H1 (cell line): Measurements from ENCODE around the gene DVL1. TPM values are rescaled to one million over a fixed set of nuclear protein-coding genes. Genes with fewer than 3 reads are reported as not detected.

ENCODE experiments used
- CTCF ChIA-PET: fragments of 300-600 bp; sonication (Branson Sonifier 250); formaldehyde crosslinking; loops from one replicate; lab custom pipeline; 2021; ENCODE audit not compliant: partially characterized antibody; lab: Charles Lee
- POLR2A ChIA-PET: fragments of 300-600 bp; sonication (Branson Sonifier 250); formaldehyde crosslinking; loops from one replicate; lab custom pipeline; 2021; ENCODE audit warnings: inconsistent platforms; ENCODE audit not compliant: partially characterized antibody; lab: Charles Lee
- DNase-seq, 2 experiments: peaks; one replicate each; pipeline versions ENCODE4 v3.0.0 to v3.0.0-alpha.2; 2010 to 2022; ENCODE audit warnings: low spot score in 2 of 2, low read depth in 1 of 2, mixed read lengths in 1 of 2
- FAIRE-seq: peaks from 2 replicates; lab custom pipeline; 2011; peaks lifted over from hg19 to GRCh38; lab: Jason Lieb, UNC
- H2AFZ ChIP-seq: 2 replicates; pipeline ENCODE4 v1.8.1; 2012; ENCODE audit warnings: low read length, inconsistent platforms
- H2AK5ac ChIP-seq: 2 replicates; pipeline ENCODE4 v1.6.1; 2013; ENCODE audit warnings: low read depth, low read length
- H2BK120ac ChIP-seq: replicated peaks from 2 replicates; pipeline ENCODE3; 2013; ENCODE audit warnings: low read depth, low read length, inconsistent platforms
- H2BK12ac ChIP-seq: 2 replicates; pipeline ENCODE4 v1.6.1; 2013; ENCODE audit warnings: low read depth, low read length
- H2BK15ac ChIP-seq: 2 replicates; pipeline ENCODE4 v1.6.1; 2013; ENCODE audit warnings: low read length
- H2BK20ac ChIP-seq: 2 replicates; pipeline ENCODE4 v1.6.1; 2013; ENCODE audit warnings: low read length
- H2BK5ac ChIP-seq: 2 replicates; pipeline ENCODE4 v1.6.1; 2013; ENCODE audit warnings: low read depth, low read length
- H3K14ac ChIP-seq: 2 replicates; pipeline ENCODE4 v1.6.1; 2013; ENCODE audit warnings: inconsistent platforms; ENCODE audit not compliant: insufficient read length
- H3K18ac ChIP-seq: 2 replicates; pipeline ENCODE4 v1.6.1; 2013; ENCODE audit warnings: low read length; ENCODE audit errors: extremely low read depth
- H3K23ac ChIP-seq: 2 replicates; pipeline ENCODE4 v1.6.1; 2013; ENCODE audit warnings: inconsistent platforms; ENCODE audit not compliant: insufficient read length
- H3K23me2 ChIP-seq: 2 replicates; pipeline ENCODE4 v1.6.1; 2013; ENCODE audit warnings: low read depth, low read length
- H3K27ac ChIP-seq: 2 replicates; pipeline ENCODE4 v1.6.1; 2011; ENCODE audit warnings: low read depth, low read length, inconsistent platforms
- H3K27me3 ChIP-seq, 4 experiments: replicated peaks in 1 of 4; 1 replicate in 1 of 4; 2 replicates in 3 of 4; pipeline versions ENCODE4 v1.6.1 to v1.8.1; 2011 to 2013; ENCODE audit warnings: low read length in 3 of 4, mild to moderate bottlenecking in 3 of 4, inconsistent platforms in 2 of 4, mixed read lengths in 2 of 4, moderate library complexity in 1 of 4; ENCODE audit not compliant: control insufficient read depth in 3 of 4, insufficient read depth in 3 of 4; ENCODE audit errors: extremely low read depth in 1 of 4
- H3K36me3 ChIP-seq, 4 experiments: 2 replicates each; pipeline versions ENCODE4 v1.6.1 to v1.8.1; 2011 to 2013; ENCODE audit warnings: mild to moderate bottlenecking in 4 of 4, low read length in 3 of 4, moderate library complexity in 2 of 4, control low read depth in 1 of 4, inconsistent platforms in 1 of 4; ENCODE audit not compliant: insufficient read depth in 4 of 4, control insufficient read depth in 2 of 4
- H3K4ac ChIP-seq: replicated peaks from 2 replicates; pipeline ENCODE3; 2013; ENCODE audit warnings: low read length, low read depth, mixed read lengths, inconsistent platforms; ENCODE audit not compliant: insufficient read length
- H3K4me1 ChIP-seq, 4 experiments: replicated peaks in 1 of 4; 1 replicate in 1 of 4; 2 replicates in 3 of 4; pipeline versions ENCODE4 v1.6.1 to v1.8.1; 2011 to 2013; ENCODE audit warnings: low read length in 3 of 4, inconsistent platforms in 2 of 4, mixed read lengths in 1 of 4; ENCODE audit not compliant: insufficient read depth in 4 of 4, control insufficient read depth in 3 of 4
- H3K4me2 ChIP-seq, 2 experiments: 2 replicates each; pipeline versions ENCODE4 v1.6.1 to v1.8.1; 2011 to 2013; ENCODE audit warnings: low read depth in 2 of 2, low read length in 2 of 2, control low read depth in 1 of 2, inconsistent platforms in 1 of 2, mild to moderate bottlenecking in 1 of 2; ENCODE audit not compliant: insufficient read depth in 1 of 2
- H3K4me3 ChIP-seq, 4 experiments: fragments of 200-600, 300-600 bp in 1 of 4; sonication (generic), shearing (Covaris generic), sonication (Bioruptor Twin) in 1 of 4; 2 replicates each; pipeline versions ENCODE4 v1.5.1 to v1.8.1; 2011 to 2016; ENCODE audit warnings: low read length in 4 of 4, low read depth in 3 of 4, control low read depth in 2 of 4, inconsistent platforms in 2 of 4, mild to moderate bottlenecking in 2 of 4, mixed read lengths in 1 of 4, moderate library complexity in 1 of 4; ENCODE audit not compliant: insufficient read depth in 2 of 4; ENCODE audit errors: extremely low read depth in 1 of 4
- H3K56ac ChIP-seq: replicated peaks from 2 replicates; pipeline ENCODE3; 2013; ENCODE audit warnings: low read depth, mild to moderate bottlenecking, mixed read lengths, low read length, inconsistent platforms; ENCODE audit not compliant: insufficient read length
- H3K79me1 ChIP-seq: 2 replicates; pipeline ENCODE4 v1.6.1; 2013; ENCODE audit warnings: low read depth, low read length, control low read depth
- H3K79me2 ChIP-seq, 2 experiments: 2 replicates each; pipeline versions ENCODE4 v1.6.1 to v1.8.1; 2012 to 2013; ENCODE audit warnings: low read length in 2 of 2, mild to moderate bottlenecking in 2 of 2, inconsistent platforms in 1 of 2; ENCODE audit not compliant: insufficient read depth in 2 of 2, control insufficient read depth in 1 of 2
- H3K9ac ChIP-seq, 4 experiments: replicated peaks in 1 of 4; 1 replicate in 1 of 4; 2 replicates in 3 of 4; pipeline versions ENCODE4 v1.6.1 to v1.8.1; 2011 to 2013; ENCODE audit warnings: low read depth in 3 of 4, low read length in 3 of 4, control low read depth in 2 of 4, mild to moderate bottlenecking in 2 of 4, moderate library complexity in 2 of 4, inconsistent platforms in 1 of 4; ENCODE audit errors: extremely low read depth in 1 of 4
- H3K9me3 ChIP-seq, 2 experiments: 2 replicates each; pipeline versions ENCODE4 v1.6.1 to v1.8.1; 2012 to 2013; ENCODE audit warnings: mild to moderate bottlenecking in 2 of 2, moderate library complexity in 2 of 2, control low read depth in 1 of 2, inconsistent platforms in 1 of 2, low read depth in 1 of 2, low read length in 1 of 2, mixed read lengths in 1 of 2; ENCODE audit not compliant: insufficient read depth in 2 of 2
- H4K20me1 ChIP-seq, 2 experiments: replicated peaks in 1 of 2; 2 replicates each; pipeline versions ENCODE3 to v1.8.1; 2011 to 2013; ENCODE audit warnings: inconsistent platforms in 2 of 2, low read length in 2 of 2, mild to moderate bottlenecking in 1 of 2; ENCODE audit not compliant: insufficient read depth in 2 of 2, control insufficient read depth in 1 of 2
- H4K5ac ChIP-seq: 2 replicates; pipeline ENCODE4 v1.6.1; 2013; ENCODE audit warnings: low read length, low read depth, mixed read lengths, inconsistent platforms; ENCODE audit not compliant: insufficient read length
- H4K8ac ChIP-seq: 2 replicates; pipeline ENCODE4 v1.8.0; 2013; ENCODE audit warnings: mild to moderate bottlenecking, moderate library complexity, low read length, inconsistent platforms; ENCODE audit not compliant: insufficient read depth; ENCODE audit errors: extremely low read depth
- H4K91ac ChIP-seq: replicated peaks from 2 replicates; pipeline ENCODE3; 2013; ENCODE audit warnings: low read length, mixed read lengths, inconsistent platforms; ENCODE audit not compliant: insufficient read length
- NANOG ChIP-seq: IDR thresholded peaks from 2 replicates; pipeline ENCODE4 v1.6.1; 2011; ENCODE audit warnings: low read length, low read depth, mild to moderate bottlenecking, inconsistent platforms; ENCODE audit not compliant: insufficient read depth, poor library complexity, severe bottlenecking
- POLR2A ChIP-seq, 2 experiments: IDR thresholded peaks; 1 replicate in 1 of 2; 2 replicates in 1 of 2; pipeline ENCODE4 v1.6.1; 2011; ENCODE audit warnings: low read depth in 2 of 2, low read length in 2 of 2, mild to moderate bottlenecking in 2 of 2; ENCODE audit errors: control extremely low read depth in 1 of 2
- SAP30 ChIP-seq: fragments of 300-600 bp; sonication (generic); IDR thresholded peaks from 2 replicates; pipeline ENCODE4 v1.7.1; 2012; ENCODE audit warnings: low read length, moderate library complexity, mild to moderate bottlenecking, inconsistent platforms; ENCODE audit not compliant: insufficient read depth, insufficient replicate concordance
- SP4 ChIP-seq: IDR thresholded peaks from 2 replicates; pipeline ENCODE4 v1.6.1; 2012; ENCODE audit warnings: low read length, inconsistent platforms
- TAF7 ChIP-seq: optimal IDR thresholded peaks from 2 replicates; pipeline ENCODE3; 2011; ENCODE audit warnings: low read depth, mild to moderate bottlenecking, inconsistent platforms, low read length, moderate library complexity, borderline replicate concordance
- TEAD4 ChIP-seq: IDR thresholded peaks from 2 replicates; pipeline ENCODE4 v1.6.1; 2012; ENCODE audit warnings: low read depth, low read length, inconsistent platforms, mixed read lengths
- YY1 ChIP-seq: IDR thresholded peaks from 2 replicates; pipeline ENCODE4 v1.6.1; 2011; ENCODE audit warnings: low read depth, mild to moderate bottlenecking, low read length
- WGBS, 2 experiments: shearing (Covaris generic) in 1 of 2; methylation state at CpG; one replicate each; pipeline versions ENCODE4 v1.1.6 to v1.1.7; 2013 to 2015; ENCODE audit warnings: low lambda C conversion rate in 2 of 2, mixed read lengths in 2 of 2, inconsistent platforms in 1 of 2, low coverage in 1 of 2, missing lambda C conversion rate in 1 of 2; ENCODE audit not compliant: insufficient replicate concordance in 2 of 2, insufficient coverage in 1 of 2, insufficient read length in 1 of 2; ENCODE audit errors: extremely low coverage in 1 of 2, missing lambda C conversion rate in 1 of 2; 5-methylcytosine and 5-hydroxymethylcytosine counted together
- polyA plus RNA-seq, 7 experiments: library from polyadenylated mRNA; depleted of rRNA in 3 of 7; stranded (reverse) in 5 of 7; unstranded in 2 of 7; fragments of >200 nt in 5 of 7; fragments of 200-250 nt in 2 of 7; gene quantifications; 1 replicate in 5 of 7; 2 replicates in 1 of 7; 4 replicates in 1 of 7; pipeline versions ENCODE4 v1.2.1 to v1.2.3, GENCODE V29; 2011 to 2013; ENCODE audit warnings: missing spikeins in 2 of 7, mixed read lengths in 2 of 7
- total RNA-seq: library from RNA; stranded (reverse); fragmentation: NEBNext Ultra II Directional; extraction: Animal tissue kit (Norgen Biotek cat#: 25700); gene quantifications from 2 replicates; pipeline ENCODE4 v1.2.1, GENCODE V29; 2021
- TF ChIP-seq, protein P1 (sequence below), 3 experiments: IDR thresholded peaks; 1 replicate in 2 of 3; 2 replicates in 1 of 3; pipeline versions ENCODE4 v1.5.1 to v1.6.1; 2011; ENCODE audit warnings: low read length in 3 of 3, mild to moderate bottlenecking in 3 of 3, inconsistent platforms in 2 of 3, low read depth in 1 of 3, moderate library complexity in 1 of 3; ENCODE audit not compliant: insufficient read depth in 1 of 3; ENCODE audit errors: control extremely low read depth in 1 of 3

DVL1 gene
- total and polyA plus RNA-seq, 2 of the 8 experiments (the other 6 are each of a cell fraction or from before 2014, with no cell fraction given), result 39.4 to 58.9 TPM

DNA sequence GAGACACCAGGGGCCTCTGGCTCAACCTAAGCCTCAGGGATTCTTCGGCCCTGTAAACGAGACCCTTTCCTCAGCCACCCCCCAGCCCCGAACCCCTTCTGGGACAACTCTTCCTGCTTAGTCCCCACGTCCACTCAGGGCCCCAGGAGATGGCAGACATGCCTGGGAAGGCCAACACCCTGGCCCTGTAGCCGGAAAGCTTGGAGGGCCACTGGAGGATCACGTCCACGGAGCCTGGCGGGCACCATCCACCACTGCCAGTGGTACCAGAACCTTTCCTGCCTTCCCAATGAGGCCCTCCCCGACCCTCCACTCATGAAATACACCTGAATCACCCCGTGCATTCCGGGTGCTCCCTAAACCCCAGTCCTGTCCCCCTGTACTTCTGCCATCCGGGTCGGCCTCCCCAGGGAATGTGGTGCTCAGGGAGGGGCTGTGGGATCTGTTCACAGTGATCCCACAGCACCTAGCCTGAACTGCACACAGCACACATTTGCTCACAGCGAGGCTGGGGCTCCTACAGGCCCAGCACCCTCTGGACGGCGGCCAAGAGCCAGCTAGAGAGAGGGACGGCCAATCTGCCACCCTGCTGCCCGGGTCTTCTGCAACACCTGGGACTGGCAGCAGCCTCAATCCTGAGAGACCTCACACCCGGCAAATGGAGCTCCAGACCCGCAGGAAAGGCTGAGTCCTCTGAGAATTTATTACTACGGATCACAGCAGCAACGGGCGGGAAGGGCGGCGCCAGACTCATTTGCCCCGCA is 24.0 kb upstream of the DVL1 start:
- no peak overlapping the region for H2AK5ac ChIP-seq
- no peaks in the 10 kb centered on the region for H3K27me3 ChIP-seq
- FAIRE-seq, result no peak
- H3K9me3 ChIP-seq, result no peaks in the 10 kb centered on the region
- no peak overlapping the region; a peak in 1 of 7 replicates for H3K9ac ChIP-seq
- H3K4me3 ChIP-seq, result no peak overlapping the region
- H3K14ac ChIP-seq, result no peak overlapping the region
- peaks cover 7% of the 10 kb centered on the region; the same call in 1 of the 2 replicates for H3K23me2 ChIP-seq
- POLR2A ChIA-PET, result interaction anchor here (0.9 to 33.4 kb wide), 4 partner anchors 10 to 61 kb away, joined by 3 to 719 read pairs (median 42); partner anchors contain the start of genes CCNL2 and MRPL20
- H3K4me1 ChIP-seq, result peaks cover 0 to 12% (median 9%) of the 10 kb centered on the region in 4 experiments; a peak in 5 of 7 replicates
- no peak overlapping the region for H3K27ac ChIP-seq
- H3K4me2 ChIP-seq, result peak overlapping the region; percentile 77 to 99; a peak in 2 of 4 replicates
- no peak overlapping the region for H4K91ac ChIP-seq
- no peak overlapping the region for H2BK12ac ChIP-seq
- H2BK15ac ChIP-seq, result no peak overlapping the region
- no peak overlapping the region for H2BK20ac ChIP-seq
- DNase-seq, result no peak
- no peak overlapping the region for H3K23ac ChIP-seq
- WGBS, 2 experiments, result 92% methylated on average over 26 of the region's 26 CpGs; no CpG with 5 or more reads in 1 of the 2 experiments
- H3K56ac ChIP-seq, result no peak overlapping the region
- H4K20me1 ChIP-seq, result peaks cover 0 to 8% of the 10 kb centered on the region in 2 experiments
- H3K18ac ChIP-seq, result no peak overlapping the region
- CTCF ChIA-PET, result interaction anchor here (0.6 to 4.5 kb wide), 18 partner anchors 11 to 205 kb away, joined by 3 to 40 read pairs (median 5); partner anchors contain the start of genes CCNL2, MRPL20 and MXRA8
- H3K36me3 ChIP-seq, result peaks cover 0 to 4% (median 0%) of the 10 kb centered on the region in 4 experiments; a peak in 1 of 8 replicates
- H2AFZ ChIP-seq, result no peak overlapping the region
- no peak overlapping the region for H4K8ac ChIP-seq
- no peak overlapping the region for H2BK120ac ChIP-seq
- peaks cover 5 to 17% of the 10 kb centered on the region in 2 experiments; a peak in 3 of 4 replicates for H3K79me2 ChIP-seq
- no peak overlapping the region for H3K4ac ChIP-seq
- peaks cover 3% of the 10 kb centered on the region; the same call in 1 of the 2 replicates for H3K79me1 ChIP-seq
- no peak overlapping the region for H4K5ac ChIP-seq
- no peak overlapping the region for H2BK5ac ChIP-seq
- TF ChIP-seq NANOG (no peak), TAF7 (no peak), POLR2A (IDR thresholded peaks at IDR 0.05; ENCODE audit: control extremely low read depth in 1 of 2, low read depth in 2 of 2, low read length in 2 of 2) (no peak), YY1 (no peak), SAP30 (no peak), SP4 (no peak), TEAD4 (no peak)
- TF ChIP-seq, protein P1, sequence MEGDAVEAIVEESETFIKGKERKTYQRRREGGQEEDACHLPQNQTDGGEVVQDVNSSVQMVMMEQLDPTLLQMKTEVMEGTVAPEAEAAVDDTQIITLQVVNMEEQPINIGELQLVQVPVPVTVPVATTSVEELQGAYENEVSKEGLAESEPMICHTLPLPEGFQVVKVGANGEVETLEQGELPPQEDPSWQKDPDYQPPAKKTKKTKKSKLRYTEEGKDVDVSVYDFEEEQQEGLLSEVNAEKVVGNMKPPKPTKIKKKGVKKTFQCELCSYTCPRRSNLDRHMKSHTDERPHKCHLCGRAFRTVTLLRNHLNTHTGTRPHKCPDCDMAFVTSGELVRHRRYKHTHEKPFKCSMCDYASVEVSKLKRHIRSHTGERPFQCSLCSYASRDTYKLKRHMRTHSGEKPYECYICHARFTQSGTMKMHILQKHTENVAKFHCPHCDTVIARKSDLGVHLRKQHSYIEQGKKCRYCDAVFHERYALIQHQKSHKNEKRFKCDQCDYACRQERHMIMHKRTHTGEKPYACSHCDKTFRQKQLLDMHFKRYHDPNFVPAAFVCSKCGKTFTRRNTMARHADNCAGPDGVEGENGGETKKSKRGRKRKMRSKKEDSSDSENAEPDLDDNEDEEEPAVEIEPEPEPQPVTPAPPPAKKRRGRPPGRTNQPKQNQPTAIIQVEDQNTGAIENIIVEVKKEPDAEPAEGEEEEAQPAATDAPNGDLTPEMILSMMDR (IDR thresholded peaks at IDR 0.05; ENCODE audit: control extremely low read depth in 1 of 3, insufficient read depth in 1 of 3, low read depth in 1 of 3, low read length in 3 of 3), result no peak
